ENCODE results near the gene PICK1. TPM values are rescaled to one million over a fixed set of nuclear protein-coding genes. Genes with fewer than 3 reads are reported as not detected.

Gene PICK1
- total and polyA plus RNA-seq, 2 of the 13 experiments (the other 11 are each of a cell fraction or from before 2014, with no cell fraction given) = 19.3 to 25.3 TPM

GRCh38 chr22:38107692-38108515, 50.7 kb downstream of the PICK1 start (continued):
- no peak for TF ChIP-seq CENPX (CRISPR knock-in tag; IDR thresholded peaks at IDR 0.05)
- TF ChIP-seq ZNF513 (CRISPR knock-in tag; conservative IDR thresholded peaks at IDR 0.05) = no peak
- TF ChIP-seq MATR3 (CRISPR knock-in tag; IDR thresholded peaks at IDR 0.05) = no peak
- no peak for TF ChIP-seq BCLAF1 (IDR thresholded peaks at IDR 0.05)
- TF ChIP-seq ETV5 (CRISPR knock-in tag; IDR thresholded peaks at IDR 0.05; ENCODE audit: borderline replicate concordance) = peak; percentile 87
- TF ChIP-seq AFF4 (CRISPR knock-in tag; IDR thresholded peaks at IDR 0.05) = no peak
- 0 out of 2 replicates have a peak, but pooled peaks have one; percentile 5 for TF ChIP-seq STAG1 (CRISPR knock-in tag; IDR thresholded peaks at IDR 0.05)
- TF ChIP-seq SCMH1 (CRISPR knock-in tag; IDR thresholded peaks at IDR 0.05; ENCODE audit: borderline replicate concordance) = no peak
- peak; percentile 29; the same call in 1 of the 2 replicates for TF ChIP-seq ZBTB38 (CRISPR knock-in tag; IDR thresholded peaks at IDR 0.05)
- no peak for TF ChIP-seq NFE2L2 (IDR thresholded peaks at IDR 0.05; ENCODE audit: low read length)
- no peak for TF ChIP-seq CC2D1A (CRISPR knock-in tag; IDR thresholded peaks at IDR 0.05)
- TF ChIP-seq HNRNPUL1 (IDR thresholded peaks at IDR 0.05; ENCODE audit: low read depth, low read length) = no peak
- peak; percentile 55 for TF ChIP-seq ZNF205 (CRISPR knock-in tag; IDR thresholded peaks at IDR 0.05)
- peak; percentile 69; the same call in 1 of the 2 replicates for TF ChIP-seq ARID4A (CRISPR knock-in tag; IDR thresholded peaks at IDR 0.05; ENCODE audit: borderline replicate concordance)
- no peak for TF ChIP-seq ARNT (IDR thresholded peaks at IDR 0.05)
- TF ChIP-seq YEATS4 (CRISPR knock-in tag; IDR thresholded peaks at IDR 0.05; ENCODE audit: borderline replicate concordance) = peak; percentile 63; the same call in 1 of the 2 replicates

Measured in HepG2 (cell line).